HUES48 (cell line): Measurements from ENCODE around the gene PIGM.

ENCODE experiments used
- H3K27ac ChIP-seq: one replicate; pipeline ENCODE4 v1.7.0; 2013; ENCODE audit warnings: low read depth, low read length, inconsistent platforms
- H3K27me3 ChIP-seq: 2 replicates; pipeline ENCODE4 v1.6.1; 2013; ENCODE audit warnings: mild to moderate bottlenecking, low read length; ENCODE audit not compliant: control insufficient read depth, insufficient read depth
- H3K36me3 ChIP-seq: 2 replicates; pipeline ENCODE4 v1.6.1; 2013; ENCODE audit warnings: low read length; ENCODE audit not compliant: control insufficient read depth, insufficient read depth
- H3K4me1 ChIP-seq: 2 replicates; pipeline ENCODE4 v1.6.1; 2013; ENCODE audit warnings: mild to moderate bottlenecking, low read length; ENCODE audit not compliant: control insufficient read depth, insufficient read depth
- H3K4me3 ChIP-seq: 2 replicates; pipeline ENCODE4 v1.5.1; 2013; ENCODE audit warnings: mild to moderate bottlenecking, low read depth, low read length
- H3K9ac ChIP-seq: 2 replicates; pipeline ENCODE4 v1.6.1; 2013; ENCODE audit warnings: mild to moderate bottlenecking, low read depth, low read length, moderate library complexity
- H3K9me3 ChIP-seq: 2 replicates; pipeline ENCODE4 v1.6.1; 2013; ENCODE audit warnings: low read length; ENCODE audit not compliant: control insufficient read depth, insufficient read depth

Gene PIGM

GRCh38 chr1:160001440-160001839 is 30.4 kb downstream of the PIGM start:
- no peak overlapping the region for H3K27ac ChIP-seq
- H3K4me1 ChIP-seq, result no peaks in the 10 kb centered on the region
- no peak overlapping the region for H3K9ac ChIP-seq
- no peaks in the 10 kb centered on the region for H3K27me3 ChIP-seq
- H3K4me3 ChIP-seq, result no peak overlapping the region
- H3K9me3 ChIP-seq, result no peaks in the 10 kb centered on the region
- H3K36me3 ChIP-seq, result no peaks in the 10 kb centered on the region

GRCh38 chr1:159999204-159999603 is 32.6 kb downstream of the PIGM start:
- Histone ChIP-seq H3K9me3 (no peaks in the 10 kb centered on the region), H3K4me1 (no peaks in the 10 kb centered on the region), H3K4me3 (no peak overlapping the region), H3K36me3 (no peaks in the 10 kb centered on the region), H3K27ac (no peak overlapping the region), H3K9ac (no peak overlapping the region), H3K27me3 (no peaks in the 10 kb centered on the region)

- Histone ChIP-seq H3K36me3 (no peaks in the 10 kb centered on the region), H3K4me3 (no peak overlapping the region), H3K27me3 (no peaks in the 10 kb centered on the region), H3K4me1 (no peaks in the 10 kb centered on the region), H3K9me3 (no peaks in the 10 kb centered on the region), H3K27ac (no peak overlapping the region), H3K9ac (no peak overlapping the region)
Measured at GRCh38 chr1:159996653-159997052, 35.1 kb downstream of the PIGM start.

GRCh38 chr1:159994896-159995295 is 36.9 kb downstream of the PIGM start:
- Histone ChIP-seq H3K27me3 (no peaks in the 10 kb centered on the region), H3K27ac (no peak overlapping the region), H3K9ac (no peak overlapping the region), H3K4me1 (0 out of 2 replicates have a peak, but pooled peaks cover 3% of the 10 kb centered on the region), H3K4me3 (no peak overlapping the region), H3K9me3 (no peaks in the 10 kb centered on the region), H3K36me3 (no peaks in the 10 kb centered on the region)

- H3K4me1 ChIP-seq, result 0 out of 2 replicates have a peak, but pooled peaks cover 3% of the 10 kb centered on the region
- H3K27me3 ChIP-seq, result no peaks in the 10 kb centered on the region
- H3K4me3 ChIP-seq, result no peak overlapping the region
- H3K27ac ChIP-seq, result no peak overlapping the region
- no peaks in the 10 kb centered on the region for H3K9me3 ChIP-seq
- no peak overlapping the region for H3K9ac ChIP-seq
- no peaks in the 10 kb centered on the region for H3K36me3 ChIP-seq
Measured at GRCh38 chr1:159993911-159994310, 37.9 kb downstream of the PIGM start.

GRCh38 chr1:159992161-159992560 is 39.6 kb downstream of the PIGM start:
- Histone ChIP-seq H3K27ac (no peak overlapping the region), H3K9ac (no peak overlapping the region), H3K4me3 (no peak overlapping the region), H3K4me1 (0 out of 2 replicates have a peak, but pooled peaks cover 3% of the 10 kb centered on the region), H3K9me3 (no peaks in the 10 kb centered on the region), H3K36me3 (no peaks in the 10 kb centered on the region), H3K27me3 (no peaks in the 10 kb centered on the region)

DNA sequence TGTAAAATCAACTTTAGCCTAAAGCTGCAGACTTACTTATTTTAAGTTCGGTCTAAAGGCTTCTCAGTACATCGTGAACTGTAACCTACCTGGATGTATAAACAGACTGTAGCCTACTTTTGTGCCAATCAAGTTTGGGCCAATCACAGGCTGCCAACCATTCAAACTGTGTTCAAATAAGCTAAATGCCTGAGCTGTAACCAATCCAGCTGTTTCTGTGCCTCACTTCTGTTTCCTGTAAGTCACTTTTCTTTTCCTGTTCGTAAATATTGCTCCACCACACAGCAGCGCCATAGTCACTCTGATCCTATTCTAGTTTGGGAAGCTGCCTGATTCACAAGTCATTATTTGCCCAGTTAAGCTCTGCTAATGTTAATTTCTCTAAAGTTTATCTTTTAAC is 40.3 kb downstream of the PIGM start:
- H3K27ac ChIP-seq, result no peak overlapping the region

GRCh38 chr1:159990005-159990404 is 41.8 kb downstream of the PIGM start:
- Histone ChIP-seq H3K4me1 (0 out of 2 replicates have a peak, but pooled peaks cover 3% of the 10 kb centered on the region), H3K27me3 (no peaks in the 10 kb centered on the region), H3K27ac (no peak overlapping the region), H3K9me3 (no peaks in the 10 kb centered on the region), H3K4me3 (no peak overlapping the region), H3K9ac (no peak overlapping the region), H3K36me3 (no peaks in the 10 kb centered on the region)

More for the DNA sequence above, 40.3 kb downstream of the PIGM start:
- Histone ChIP-seq H3K9me3 (no peaks in the 10 kb centered on the region), H3K27me3 (no peaks in the 10 kb centered on the region), H3K4me3 (no peak overlapping the region), H3K36me3 (no peaks in the 10 kb centered on the region), H3K9ac (no peak overlapping the region), H3K4me1 (0 out of 2 replicates have a peak, but pooled peaks cover 3% of the 10 kb centered on the region)

DNA sequence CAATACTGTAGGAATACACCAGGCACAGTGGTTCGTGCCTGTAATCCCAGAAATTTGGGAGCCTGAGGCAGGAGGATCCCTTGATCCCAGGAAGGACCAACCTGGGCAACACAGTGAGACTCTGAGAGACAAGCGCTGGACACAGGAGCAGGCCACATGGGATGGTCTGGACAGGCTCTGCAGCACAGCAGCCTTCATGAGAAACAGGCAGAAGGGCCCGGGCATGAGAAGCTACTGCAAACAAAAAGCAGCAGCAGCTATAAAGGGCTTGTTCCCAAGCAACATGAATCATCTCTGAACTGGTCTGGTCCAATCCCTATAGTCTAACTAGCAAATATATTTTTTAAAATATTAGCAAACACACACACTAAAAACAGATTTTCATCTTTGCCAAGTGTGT is 42.2 kb downstream of the PIGM start:
- 0 out of 2 replicates have a peak, but pooled peaks cover 3% of the 10 kb centered on the region for H3K4me1 ChIP-seq
- H3K9me3 ChIP-seq, result no peaks in the 10 kb centered on the region
- H3K27ac ChIP-seq, result no peak overlapping the region
- no peaks in the 10 kb centered on the region for H3K36me3 ChIP-seq
- no peak overlapping the region for H3K9ac ChIP-seq
- H3K27me3 ChIP-seq, result no peaks in the 10 kb centered on the region
- no peak overlapping the region for H3K4me3 ChIP-seq

DNA sequence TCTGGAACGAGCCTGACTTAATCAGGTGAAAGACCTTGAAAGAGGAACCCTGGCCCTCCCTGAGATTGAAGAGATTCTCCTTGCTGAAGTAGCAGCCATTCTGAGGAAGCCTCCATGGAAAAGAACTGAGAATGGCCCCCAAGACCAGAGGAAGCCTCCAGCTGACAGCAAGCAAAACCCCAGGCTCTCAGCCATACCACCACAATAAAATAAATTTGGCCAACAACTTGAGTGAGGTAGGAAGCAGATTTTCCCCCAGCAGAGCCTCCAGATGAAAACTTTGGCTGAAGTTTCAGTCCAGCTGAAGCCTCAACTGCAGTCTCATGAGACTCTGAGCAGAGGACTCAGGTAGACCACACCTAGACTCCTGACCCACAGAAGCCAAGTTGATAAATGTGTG is 43.8 kb downstream of the PIGM start:
- Histone ChIP-seq H3K4me1 (0 out of 2 replicates have a peak, but pooled peaks cover 3% of the 10 kb centered on the region), H3K27ac (no peak overlapping the region), H3K36me3 (no peaks in the 10 kb centered on the region), H3K9me3 (no peaks in the 10 kb centered on the region), H3K27me3 (no peaks in the 10 kb centered on the region), H3K4me3 (no peak overlapping the region), H3K9ac (no peak overlapping the region)

GRCh38 chr1:159987186-159987585 is 44.6 kb downstream of the PIGM start:
- Histone ChIP-seq H3K36me3 (no peaks in the 10 kb centered on the region), H3K27me3 (no peaks in the 10 kb centered on the region), H3K9ac (no peak overlapping the region), H3K4me1 (0 out of 2 replicates have a peak, but pooled peaks cover 3% of the 10 kb centered on the region), H3K4me3 (no peak overlapping the region), H3K9me3 (no peaks in the 10 kb centered on the region), H3K27ac (no peak overlapping the region)

- no peak overlapping the region for H3K4me3 ChIP-seq
- H3K27me3 ChIP-seq, result no peaks in the 10 kb centered on the region
- H3K9me3 ChIP-seq, result no peaks in the 10 kb centered on the region
- H3K9ac ChIP-seq, result no peak overlapping the region
- H3K4me1 ChIP-seq, result 0 out of 2 replicates have a peak, but pooled peaks cover 3% of the 10 kb centered on the region
- no peaks in the 10 kb centered on the region for H3K36me3 ChIP-seq
- no peak overlapping the region for H3K27ac ChIP-seq
Measured at GRCh38 chr1:159986531-159986930, 45.3 kb downstream of the PIGM start.
